Lower leg skin (tissue), 3 donors: ENCODE results near the gene SLC6A16.

Experiments used
- POLR2A ChIP-seq, 2 donors: fragments of 450-650 bp; IDR thresholded peaks; one replicate each; pipeline ENCODE4 v1.6.1; 2016 to 2017; ENCODE audit warnings: antibody characterized with exemption in 2 of 2, mild to moderate bottlenecking in 1 of 2, moderate library complexity in 1 of 2
- TF ChIP-seq, protein P1 (sequence below), 3 donors: fragments of 450-650 bp; IDR thresholded peaks; one replicate each; pipeline ENCODE4 v1.5.1; 2016; ENCODE audit warnings: antibody characterized with exemption in 3 of 3, mild to moderate bottlenecking in 3 of 3, moderate library complexity in 2 of 3

DNA sequence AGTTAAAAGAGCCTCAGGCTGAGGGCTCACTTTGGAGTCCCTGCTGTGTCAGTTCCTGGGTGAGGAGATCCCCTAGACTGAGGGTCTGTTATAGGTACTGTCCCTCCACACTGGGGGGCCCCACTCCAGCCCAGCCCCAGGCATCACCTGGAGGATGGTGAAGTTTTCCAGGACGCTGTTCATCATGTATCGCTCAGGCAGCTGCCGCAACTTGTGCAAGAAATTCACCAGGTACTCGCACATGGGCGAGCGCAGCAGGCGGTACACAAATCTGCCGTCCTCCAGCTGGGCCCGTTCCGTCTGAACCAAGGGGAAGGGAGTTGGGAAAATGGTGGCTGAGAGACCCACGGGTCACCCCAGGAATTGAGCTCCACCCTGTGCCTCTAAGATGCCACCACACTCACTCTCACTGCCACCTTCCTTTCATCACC lies 17.3 kb upstream of the SLC6A16 start:
- TF ChIP-seq, protein P1, sequence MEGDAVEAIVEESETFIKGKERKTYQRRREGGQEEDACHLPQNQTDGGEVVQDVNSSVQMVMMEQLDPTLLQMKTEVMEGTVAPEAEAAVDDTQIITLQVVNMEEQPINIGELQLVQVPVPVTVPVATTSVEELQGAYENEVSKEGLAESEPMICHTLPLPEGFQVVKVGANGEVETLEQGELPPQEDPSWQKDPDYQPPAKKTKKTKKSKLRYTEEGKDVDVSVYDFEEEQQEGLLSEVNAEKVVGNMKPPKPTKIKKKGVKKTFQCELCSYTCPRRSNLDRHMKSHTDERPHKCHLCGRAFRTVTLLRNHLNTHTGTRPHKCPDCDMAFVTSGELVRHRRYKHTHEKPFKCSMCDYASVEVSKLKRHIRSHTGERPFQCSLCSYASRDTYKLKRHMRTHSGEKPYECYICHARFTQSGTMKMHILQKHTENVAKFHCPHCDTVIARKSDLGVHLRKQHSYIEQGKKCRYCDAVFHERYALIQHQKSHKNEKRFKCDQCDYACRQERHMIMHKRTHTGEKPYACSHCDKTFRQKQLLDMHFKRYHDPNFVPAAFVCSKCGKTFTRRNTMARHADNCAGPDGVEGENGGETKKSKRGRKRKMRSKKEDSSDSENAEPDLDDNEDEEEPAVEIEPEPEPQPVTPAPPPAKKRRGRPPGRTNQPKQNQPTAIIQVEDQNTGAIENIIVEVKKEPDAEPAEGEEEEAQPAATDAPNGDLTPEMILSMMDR (IDR thresholded peaks at IDR 0.05): no peak
- no peak for TF ChIP-seq POLR2A (IDR thresholded peaks at IDR 0.05)
